HG02981 (cell line): ENCODE measurements around the gene PHLDB3.

Experiments
- ATAC-seq: cut with Tn5 transposase; IDR thresholded peaks from one replicate; pipeline ENCODE4 v1.9.1; 2021; ENCODE audit warnings: mild to moderate bottlenecking, moderate library complexity; ENCODE audit not compliant: unreplicated experiment

PHLDB3 gene

DNA sequence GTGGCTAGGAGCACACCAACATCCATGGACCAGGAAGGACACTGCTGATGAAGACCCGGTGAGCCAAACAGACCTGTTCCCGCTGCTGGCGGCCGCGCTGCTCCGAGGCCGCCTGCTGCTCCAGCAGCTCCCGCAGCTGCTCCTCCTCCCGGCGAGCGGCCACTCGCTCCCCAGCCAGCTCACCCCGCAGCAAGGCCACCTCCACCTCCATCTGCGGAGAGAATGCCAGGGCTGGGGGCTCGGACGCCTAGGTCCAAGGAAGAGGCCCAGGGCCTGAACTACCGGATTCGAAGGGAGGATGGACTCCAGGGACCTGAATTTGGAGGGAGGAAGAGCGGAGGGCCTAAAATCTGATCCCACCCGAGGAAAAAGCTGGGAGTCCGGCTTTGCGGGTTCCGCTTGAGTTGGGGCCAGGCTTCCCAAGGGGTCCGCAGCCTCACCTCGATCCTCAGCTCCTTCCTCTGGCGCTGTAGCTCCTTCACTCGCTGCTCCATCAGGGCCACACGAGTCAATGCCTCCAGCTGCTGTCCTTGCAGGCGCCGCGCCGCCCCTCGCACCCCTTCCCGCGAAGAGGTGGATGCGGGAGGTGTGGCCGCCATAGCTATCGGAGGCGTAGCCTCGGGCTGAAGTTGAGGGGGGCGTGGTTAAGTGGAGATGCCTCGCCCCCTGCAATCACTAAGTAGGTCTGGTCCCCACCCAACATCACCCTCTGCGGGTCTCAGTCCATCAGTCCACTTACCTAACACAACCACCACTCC, 2.7 kb downstream of the PHLDB3 start:
- ATAC-seq: no peak

DNA sequence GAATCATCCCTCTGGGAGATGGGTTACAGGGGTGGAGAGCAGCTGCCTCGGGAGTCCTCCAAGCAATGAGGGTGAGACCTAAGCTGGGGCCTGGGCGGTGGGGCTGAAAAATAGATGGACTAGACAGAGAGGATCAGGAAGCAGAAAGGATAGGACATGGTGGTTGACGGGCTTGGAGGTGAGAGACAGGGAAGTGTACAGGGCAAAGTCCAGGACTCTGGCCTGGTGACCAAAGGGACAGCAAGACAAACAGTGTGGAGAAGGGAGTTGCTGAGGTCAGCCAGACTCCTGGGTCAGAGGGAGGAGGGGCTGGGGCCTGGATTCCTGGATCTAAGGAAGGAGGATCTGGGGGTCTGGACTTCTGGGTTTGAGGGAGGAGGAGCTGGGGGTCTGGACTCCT, 5.5 kb downstream of the PHLDB3 start:
- no peak for ATAC-seq

DNA sequence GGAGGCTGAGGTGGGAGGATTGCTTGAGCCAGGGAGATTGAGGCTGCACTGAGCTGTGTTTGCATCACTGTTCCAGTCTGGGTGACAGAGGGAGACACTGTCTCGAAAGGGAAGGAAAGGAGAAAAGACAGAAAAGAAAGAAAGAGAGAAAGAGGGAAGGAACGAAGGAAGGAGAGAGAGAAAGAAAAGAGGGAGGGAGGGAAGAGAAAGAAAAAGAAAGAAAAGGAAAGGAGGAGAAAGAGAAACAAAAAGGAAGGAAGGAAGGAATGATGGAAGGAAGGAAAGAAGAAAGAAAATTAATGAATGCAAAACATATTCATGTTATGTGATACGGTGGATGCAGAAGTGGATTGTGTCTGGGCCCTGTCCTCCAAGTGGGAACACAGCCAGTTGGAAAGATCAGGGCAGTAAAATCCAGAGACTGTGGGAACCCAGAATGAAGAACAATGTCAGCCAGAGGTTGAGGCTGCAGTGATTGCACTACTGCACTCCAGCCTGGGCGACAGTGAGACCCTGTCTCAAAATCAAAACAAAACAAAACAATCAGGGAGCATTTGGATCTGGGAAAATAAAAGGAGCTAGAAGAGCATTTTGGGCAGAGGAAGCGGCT, 6.2 kb downstream of the PHLDB3 start:
- ATAC-seq: no peak

DNA sequence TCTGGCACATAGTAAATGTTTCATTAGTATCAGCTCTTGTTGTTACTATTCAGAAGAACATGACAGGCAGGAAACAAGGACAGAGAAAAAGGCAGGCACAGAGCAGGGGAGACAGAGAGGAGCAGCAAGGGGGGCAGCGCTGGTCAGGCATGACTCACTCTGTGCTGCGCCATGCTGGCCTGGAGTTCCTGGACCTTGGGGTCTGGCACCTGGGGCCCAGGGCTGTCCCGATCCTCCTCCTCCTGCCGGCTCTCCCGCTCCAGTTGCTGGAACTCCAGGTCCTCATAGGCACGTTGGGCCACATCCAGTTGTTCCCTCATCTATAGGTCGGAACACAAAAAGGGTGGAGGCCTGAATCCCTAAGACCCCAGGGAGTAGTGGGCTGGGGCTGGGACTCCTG, 7.6 kb downstream of the PHLDB3 start:
- ATAC-seq: no peak

DNA sequence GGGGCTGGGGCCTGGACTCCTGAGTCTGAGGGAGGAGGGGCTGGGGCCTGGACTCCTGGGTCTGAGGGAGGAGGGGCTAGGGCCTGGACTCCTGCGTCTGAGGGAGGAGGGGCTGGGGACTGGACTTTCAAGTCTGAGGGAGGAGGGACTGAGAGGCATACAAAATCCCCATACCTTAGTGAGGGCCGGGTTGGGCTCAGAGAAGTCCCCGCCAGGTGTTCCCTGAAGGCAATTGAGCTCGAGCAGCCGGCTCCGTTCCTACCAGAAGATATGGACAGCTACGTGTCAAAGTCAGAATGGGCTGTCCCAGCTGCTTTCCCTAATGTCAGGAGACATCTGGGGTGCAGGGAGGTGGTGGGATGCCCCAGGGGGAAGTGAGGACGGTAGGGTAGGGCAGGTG, 9.5 kb downstream of the PHLDB3 start:
- no peak for ATAC-seq

DNA sequence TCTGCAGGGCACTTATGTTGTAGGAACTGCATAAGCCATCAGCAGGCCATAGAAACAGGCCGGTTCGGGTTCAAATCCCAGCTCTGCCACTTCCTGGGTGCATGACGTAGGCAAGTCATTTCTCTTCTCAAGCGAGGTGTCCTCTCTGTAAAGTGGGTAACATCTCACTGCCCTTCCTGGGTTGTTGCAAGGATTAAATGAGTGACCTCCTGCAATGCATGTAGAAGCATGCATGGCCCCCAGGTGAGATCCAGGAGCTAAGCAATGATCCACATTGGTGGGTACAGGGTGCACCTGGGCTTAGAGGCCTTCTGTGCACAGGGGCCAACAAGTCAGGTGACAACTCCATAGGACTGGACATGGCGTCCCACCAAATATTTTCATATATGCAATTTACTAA, 13.8 kb downstream of the PHLDB3 start:
- ATAC-seq: no peak

DNA sequence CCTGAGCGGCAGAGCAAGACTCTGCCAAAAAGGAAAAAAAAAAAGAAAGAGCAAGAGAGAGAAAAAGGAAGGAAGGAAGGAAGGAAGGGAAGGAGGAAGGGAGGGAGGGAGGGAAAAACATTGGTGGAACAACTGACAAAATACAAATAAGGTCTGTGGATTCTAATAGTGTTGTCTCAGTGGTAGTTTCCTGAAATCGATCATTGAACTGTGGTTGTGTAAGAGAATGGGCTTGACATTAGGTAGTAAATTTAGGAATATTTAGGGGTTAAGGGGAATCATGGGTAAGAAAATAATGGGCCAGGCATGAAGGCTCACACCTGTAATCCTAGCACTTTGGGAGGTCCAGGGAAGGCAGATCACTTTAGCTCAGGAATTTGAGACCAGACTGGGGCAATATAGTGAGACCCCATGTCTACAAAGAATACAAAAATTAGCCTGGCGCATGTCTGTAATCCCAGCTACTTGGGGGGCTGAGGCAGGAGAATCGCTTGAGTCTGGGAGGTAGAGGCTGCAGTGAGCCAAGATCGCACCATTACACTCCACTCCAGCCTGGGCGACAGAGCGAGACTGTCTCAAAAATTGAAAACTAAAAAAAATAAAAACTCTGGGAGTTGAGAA, 14.5 kb downstream of the PHLDB3 start:
- no peak for ATAC-seq

DNA sequence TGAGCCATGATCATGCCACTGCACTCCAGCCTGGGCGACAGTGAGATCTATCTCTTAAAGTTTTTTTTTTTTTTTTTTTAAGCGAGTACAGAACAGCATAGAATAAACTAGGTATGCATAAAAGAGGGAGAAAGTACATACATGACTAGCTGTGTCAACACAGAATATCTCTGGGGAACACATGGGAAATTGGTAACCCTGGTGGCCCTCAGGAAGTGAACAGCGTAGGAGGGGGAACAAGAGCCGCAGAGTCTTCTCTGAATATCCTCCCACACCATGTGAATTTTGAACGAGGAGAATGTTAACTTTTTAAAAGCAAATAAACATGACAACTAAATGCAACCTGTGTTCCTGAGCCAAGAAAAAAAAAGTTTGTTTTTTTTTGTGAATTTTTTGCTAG, 15.2 kb downstream of the PHLDB3 start:
- no peak for ATAC-seq

DNA sequence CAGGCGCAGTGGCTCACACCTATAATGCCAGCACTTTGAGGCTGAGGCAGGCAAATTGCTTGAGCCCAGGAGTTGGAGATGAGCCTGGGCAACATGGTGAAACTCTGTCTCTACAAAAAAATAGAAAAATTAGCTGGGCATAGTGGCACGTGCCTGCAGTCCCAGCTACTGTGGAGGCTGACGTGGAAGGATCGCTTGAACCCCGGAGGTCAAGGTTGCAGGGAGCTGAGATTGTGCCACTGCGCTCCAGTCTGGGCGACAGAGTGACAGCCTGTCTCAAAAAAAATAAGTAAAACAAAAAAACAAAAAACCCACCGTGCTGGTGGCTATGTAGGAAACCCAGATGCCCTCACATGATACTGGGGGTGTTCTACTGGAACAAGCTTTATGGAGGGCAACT, 16.4 kb downstream of the PHLDB3 start:
- ATAC-seq: no peak

DNA sequence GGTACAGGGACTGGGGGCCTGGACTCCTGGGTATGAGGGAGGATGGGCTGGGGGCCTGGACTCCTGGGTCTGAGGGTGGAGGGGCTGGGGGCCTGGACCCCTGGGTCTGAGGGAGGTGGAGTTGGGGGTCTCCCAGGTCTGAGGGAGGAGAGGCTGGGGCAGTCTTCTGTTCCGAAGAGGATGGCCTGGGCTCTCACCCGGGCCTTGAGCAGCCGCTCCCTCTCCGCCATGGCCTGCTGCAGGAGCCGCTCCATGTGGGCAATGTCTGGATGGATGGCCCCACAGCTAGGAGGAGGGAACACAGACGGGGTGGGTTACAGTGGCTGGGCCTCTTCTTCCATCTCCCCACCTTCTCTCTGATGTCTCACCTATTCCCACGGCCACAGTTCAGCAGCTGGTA, 18.1 kb downstream of the PHLDB3 start:
- ATAC-seq: no peak

DNA sequence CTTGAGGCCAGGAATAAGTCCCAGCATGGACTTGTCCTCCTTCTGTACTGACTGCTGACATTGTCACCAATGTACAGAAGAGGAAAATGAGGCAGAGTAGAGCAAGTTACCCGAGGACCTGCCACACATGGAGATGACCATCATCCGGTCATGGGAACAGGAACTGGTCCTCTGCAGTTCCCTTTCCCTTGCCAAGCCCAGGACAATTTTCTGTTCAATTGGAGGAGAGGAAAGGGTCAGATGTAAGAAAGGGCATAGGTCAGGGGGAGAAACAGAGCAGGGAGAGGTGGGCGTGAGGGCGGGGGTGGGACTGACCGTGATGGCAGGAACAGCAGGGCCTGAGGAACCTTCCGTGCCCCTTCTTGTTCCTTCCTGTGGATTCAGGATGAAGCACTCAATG, 18.6 kb downstream of the PHLDB3 start:
- ATAC-seq: no peak

DNA sequence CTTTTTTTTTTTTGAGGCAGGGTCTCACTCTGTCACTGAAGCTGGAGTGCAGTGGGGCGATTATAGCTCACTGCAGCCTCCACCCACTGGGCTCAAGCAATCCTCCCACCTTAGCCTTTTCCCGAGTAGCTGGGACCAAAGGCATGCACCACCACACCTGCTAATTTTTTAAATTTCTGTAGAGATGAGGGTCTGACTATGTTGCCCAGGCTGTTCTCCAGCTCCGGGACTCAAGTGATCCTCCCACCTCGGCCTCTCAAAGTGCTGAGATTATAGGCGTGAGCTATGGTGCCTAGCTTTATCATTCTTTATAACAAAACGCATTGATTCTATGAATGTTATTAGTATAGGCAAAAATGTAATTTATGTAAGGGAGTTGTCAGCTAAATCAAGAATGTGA, 21.3 kb downstream of the PHLDB3 start:
- no peak for ATAC-seq

DNA sequence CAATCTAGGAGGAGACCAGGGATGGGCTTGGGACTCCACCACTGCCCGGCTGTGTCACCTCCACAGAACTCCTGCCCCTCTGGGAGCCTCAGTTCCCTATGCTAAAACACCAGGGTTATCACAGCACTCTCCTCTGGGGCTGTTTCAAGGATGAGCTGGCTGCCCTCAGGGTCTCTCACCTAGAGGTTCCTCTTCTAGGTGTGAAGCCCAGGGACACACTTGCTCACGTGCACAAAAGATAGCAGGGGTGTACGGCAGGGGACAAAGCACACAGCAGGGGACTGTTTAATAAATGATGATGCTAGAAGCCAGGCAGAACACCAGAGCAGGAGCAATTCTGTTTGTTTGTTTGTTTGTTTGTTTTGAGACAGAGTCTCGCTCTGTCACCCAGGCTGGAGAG, 22.4 kb downstream of the PHLDB3 start:
- ATAC-seq: no peak

DNA sequence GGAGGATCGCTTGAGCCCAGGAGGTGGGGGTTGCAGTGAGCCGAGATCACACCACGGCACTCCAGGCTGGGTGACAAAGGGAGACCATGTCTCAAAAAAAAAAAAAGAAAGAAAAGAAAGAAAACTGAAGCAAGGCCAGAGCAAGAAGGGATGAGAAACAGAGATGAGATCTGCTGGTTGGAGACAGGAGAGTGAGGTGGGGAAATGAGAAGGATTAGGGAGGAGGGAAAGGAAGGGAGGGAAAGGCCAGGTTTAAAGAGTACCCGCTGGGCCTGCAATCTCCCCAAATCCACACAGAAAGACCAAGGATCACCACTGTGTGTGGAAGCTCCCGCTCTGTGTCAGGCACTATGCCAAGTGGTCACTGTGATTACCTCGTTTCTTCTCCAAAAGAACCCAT, 22.8 kb downstream of the PHLDB3 start:
- no peak for ATAC-seq

DNA sequence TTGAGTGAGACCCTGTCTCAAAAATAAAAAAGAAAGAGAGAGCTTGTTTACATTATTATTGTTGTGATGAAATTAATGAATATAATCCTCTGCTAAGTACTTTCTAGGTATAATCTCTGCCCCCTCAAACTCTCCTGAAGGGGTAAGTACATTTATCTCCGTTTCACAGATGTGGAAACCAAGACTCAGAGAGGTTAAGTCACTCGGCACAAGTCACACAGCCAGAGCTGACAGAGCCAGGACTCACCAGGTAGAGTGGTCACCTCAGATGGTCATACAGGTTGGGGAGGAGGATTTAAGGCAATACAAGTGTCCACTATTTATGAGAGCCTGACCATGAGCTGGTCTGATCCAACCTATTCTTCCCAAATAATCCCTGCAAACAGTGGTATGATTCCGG, 24.0 kb downstream of the PHLDB3 start:
- ATAC-seq: no peak

DNA sequence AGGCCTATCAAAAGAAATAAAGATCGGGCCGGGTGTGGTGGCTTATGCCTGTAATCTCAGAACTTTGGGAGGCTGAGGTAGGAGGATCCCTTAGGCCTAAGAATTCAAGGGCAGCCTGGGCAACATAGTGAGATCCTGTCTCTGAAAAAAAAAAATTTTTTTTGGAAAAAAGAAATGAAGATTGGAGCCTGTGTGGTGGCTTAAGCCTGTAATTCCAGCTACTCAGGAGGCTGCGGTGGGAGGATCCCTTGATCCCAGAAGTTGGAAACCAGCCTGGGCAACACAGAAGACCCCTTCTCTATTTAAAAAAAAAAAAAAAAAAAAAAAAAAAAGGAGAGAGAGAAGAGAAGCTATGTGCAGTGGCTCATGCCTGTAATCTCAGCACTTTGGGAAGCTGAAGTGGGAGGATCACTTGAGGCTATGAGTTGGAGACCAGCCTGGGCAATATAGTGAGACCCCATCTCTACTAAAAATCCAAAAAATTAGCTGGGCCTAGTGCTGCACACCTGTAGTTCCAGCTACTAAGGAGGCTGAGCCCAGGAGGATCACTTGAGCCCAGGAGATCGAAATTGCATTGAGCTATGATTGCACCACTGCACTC, 24.5 kb downstream of the PHLDB3 start:
- no peak for ATAC-seq

DNA sequence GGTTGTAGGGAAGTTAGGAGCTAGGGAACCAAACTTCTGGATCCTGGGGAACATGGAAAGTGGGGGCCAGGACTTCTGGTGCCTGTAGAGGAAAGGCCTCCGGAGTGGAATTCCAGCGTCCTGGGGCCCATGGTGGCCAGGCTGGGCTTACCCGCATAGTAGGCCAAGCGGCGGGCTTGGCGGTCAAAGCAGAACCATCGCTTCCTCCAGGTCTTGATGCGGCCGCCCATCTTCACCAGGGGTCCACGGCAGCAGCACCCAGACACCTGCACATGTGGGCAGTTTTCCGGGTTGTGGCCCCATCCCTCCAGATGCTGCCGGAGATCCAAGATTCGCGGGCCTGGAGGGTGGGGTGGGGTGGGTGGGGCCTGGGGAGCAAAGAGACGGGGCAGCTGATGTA, 25.3 kb downstream of the PHLDB3 start:
- ATAC-seq: no peak

DNA sequence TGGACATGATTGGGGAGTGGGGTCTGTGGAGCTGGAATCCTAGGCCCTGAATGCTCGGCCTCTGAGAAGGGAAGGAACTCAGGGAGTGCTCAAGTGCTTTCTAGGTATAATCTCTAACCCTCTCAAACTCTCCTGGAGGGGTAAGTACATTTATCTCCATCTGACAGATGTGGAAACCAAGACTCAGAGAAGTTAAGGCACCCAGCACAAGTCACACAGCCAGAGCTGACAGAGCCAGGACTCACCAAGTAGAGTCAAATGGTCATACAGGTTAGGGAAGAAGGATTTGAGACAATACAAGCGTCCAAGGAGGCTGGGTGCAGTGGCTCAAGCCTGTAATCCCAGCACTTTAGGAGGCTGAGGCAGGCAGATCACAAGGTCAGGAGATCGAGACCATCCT, 26.2 kb downstream of the PHLDB3 start:
- no peak for ATAC-seq

DNA sequence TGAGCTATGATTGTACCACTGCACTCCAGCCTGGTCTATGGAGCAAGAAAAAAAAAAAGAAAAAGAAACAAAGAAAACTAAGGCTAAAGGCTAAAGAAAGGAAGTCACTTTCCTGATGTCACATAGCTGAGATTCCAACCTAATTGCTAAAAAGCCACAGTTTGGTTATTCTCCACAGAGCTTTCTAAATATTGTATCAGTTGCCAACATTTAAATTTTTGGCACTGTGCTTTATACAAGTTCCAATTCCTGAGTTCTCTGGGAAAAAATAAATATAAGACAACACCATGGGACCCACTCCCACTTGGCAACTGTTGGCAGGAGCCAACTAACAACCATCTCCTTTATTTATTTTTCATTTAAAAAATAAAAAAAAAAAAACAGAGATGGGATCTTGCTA, 27.9 kb downstream of the PHLDB3 start:
- no peak for ATAC-seq

DNA sequence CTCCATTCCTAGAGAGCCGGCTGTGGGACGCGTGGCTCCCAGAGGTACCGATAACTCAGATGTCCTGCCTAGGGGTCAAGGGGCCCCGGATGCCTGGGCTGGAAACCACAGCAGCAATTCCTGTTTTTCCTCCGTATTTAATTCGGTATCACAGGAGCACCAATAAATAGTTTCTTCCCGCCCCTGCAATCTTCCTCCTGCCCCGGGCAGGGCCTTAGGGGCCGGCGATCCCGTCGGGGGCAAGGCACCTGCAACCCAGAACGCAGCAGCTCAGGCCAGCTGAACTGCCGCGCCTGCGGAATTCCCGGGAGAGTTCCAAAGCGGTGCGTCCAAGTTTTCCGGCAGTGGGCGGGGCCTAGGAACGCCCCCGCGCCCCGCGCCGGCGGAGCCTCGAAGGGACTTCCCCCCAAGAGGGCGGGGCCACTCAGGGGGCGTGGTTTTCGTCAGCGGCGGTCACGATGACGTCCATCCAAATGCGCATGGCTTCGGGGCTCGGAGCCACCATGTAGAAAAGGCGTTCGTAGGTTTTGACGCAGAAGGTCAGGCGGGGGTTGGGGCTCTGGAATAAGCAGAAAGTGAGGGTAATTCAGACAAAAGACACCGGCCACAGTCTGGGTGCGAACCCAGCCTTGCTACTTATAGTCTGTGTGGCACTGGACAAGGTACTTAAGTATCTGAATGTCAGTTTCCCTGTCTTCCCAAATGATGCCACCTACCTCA, 29.4 kb downstream of the PHLDB3 start:
- peak; percentile 80 for ATAC-seq

DNA sequence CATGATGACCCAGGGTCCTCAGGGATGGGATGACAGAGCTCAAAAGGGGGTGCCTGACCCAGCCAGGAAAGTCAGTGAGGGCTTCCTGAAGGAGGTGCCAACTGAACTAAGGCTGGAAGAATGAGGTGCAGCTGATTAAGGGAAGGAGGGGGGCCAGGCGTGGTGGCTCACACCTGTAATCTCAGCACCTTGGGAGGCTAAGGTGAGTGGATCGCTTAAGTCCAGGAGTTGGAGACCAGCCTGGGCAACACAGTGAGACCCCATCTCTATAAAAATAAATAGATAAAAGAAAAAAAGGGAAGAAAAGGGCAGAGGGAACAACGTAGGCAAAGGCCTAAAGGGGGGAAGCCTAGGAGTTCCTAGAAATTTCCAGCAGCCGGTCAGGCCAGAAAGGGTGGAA, 30.1 kb downstream of the PHLDB3 start:
- no peak for ATAC-seq
